HG03469 (cell line): ENCODE results near the gene BHMT2.

Experiments used
- ATAC-seq: cut with Tn5 transposase; IDR thresholded peaks from one replicate; pipeline ENCODE4 v1.9.1; 2021; ENCODE audit warnings: mild to moderate bottlenecking, moderate library complexity, moderate number of reproducible peaks; ENCODE audit not compliant: unreplicated experiment

Gene BHMT2, protein sequence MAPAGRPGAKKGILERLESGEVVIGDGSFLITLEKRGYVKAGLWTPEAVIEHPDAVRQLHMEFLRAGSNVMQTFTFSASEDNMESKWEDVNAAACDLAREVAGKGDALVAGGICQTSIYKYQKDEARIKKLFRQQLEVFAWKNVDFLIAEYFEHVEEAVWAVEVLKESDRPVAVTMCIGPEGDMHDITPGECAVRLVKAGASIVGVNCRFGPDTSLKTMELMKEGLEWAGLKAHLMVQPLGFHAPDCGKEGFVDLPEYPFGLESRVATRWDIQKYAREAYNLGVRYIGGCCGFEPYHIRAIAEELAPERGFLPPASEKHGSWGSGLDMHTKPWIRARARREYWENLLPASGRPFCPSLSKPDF

DNA sequence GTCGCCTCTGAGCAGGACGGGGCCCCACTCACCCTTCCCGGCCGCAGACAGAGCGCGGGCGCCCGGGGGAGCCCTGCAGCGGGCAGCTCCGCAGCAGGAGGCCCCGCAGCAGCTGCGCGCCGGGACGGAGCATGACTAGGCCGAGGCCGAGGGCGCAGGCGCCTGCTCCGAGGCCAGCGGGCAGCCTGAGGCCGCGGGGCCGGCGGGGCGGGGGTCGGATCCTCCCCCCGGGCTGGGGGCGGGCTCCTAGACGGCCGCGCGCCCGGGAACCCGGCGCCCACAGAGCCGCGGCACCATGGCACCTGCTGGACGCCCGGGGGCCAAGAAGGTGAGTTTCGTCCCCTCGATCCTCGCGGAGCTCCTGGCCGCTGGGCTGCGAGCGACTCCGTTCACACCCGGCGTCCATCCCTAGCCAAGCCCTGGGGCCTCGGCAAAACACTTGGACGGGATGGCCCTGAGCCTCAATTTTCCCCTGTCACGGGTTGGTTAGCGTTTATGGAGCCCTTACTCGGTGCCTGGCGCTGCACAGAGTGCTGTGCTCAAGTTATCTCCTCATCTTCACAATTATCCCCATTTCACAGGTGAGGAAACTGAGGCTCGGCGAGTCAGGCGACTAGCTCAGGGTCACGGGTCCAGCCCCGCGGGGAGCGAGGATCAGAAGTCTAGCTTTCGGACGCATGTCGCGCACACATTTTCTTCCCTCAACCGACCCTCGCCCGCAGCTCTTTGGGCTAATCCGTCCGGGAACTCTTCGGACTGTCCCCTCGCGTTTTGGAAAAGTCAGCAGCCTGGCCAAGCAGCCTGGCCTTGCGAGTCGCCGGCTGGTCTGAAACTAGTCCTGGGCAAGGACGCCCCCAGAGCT lies at the start of gene BHMT2, which contains the start of gene DMGDH:
BHMT2 (plus strand) TSS at position 280 of the 862 bp plus-strand sequence; CDS start at position 296, 16 bp downstream.
DMGDH (minus strand) TSS at position 187 of the 862 bp plus-strand sequence; CDS start at position 133, 54 bp downstream.
- ATAC-seq = no peak

DNA sequence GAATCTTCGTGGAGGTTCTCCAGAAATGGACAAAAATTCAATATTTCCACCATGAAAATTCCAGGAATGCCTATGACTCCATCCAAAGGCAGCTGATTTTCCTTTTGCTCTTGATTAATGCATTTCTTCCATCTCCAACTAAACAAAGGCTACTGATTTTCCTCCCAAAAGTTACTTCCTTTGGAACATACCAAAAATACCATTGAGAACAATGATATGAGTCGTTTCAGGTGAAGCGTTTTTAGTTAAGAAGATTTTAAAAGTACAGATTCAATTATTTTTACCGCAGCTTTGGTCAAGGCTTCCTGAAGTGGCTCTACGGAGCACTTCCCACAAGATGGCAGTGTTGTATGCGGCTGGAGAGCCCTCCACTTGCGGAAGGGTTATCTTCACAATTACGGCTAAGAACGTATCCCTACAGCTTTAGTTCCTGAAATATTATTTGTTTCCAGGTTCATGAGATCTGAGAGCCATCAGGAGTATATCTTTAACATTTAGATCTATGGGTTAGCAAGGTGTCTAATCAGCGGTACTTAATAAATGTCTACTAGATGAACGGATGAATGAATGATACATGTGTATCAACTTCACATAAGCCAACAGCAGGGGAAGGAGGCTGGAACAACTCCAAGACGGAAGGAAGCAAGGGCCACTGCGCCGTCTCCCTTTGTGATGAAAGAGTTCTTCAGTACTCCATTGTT lies 48.6 kb upstream of the BHMT2 start:
- no peak for ATAC-seq

DNA sequence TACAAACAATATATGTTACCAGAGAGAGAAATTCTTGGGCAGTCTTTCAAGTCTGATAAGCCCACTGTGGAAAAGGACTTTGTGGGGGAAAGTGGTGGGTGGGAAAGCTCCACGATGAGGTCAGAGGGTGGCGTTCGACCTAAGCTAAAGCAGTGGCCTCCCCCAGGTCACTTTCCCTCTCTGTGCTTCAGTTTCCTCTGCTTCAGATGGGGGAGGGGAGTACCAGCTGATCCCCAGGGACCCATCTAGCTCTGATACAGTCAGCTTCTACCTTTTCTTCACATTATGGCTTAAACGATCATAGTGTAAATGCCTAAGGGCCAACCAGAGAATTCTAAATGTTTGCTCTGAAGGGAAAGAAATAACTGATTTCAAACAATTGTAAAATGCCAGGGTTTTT lies 47.8 kb upstream of the BHMT2 start:
- no peak for ATAC-seq

DNA sequence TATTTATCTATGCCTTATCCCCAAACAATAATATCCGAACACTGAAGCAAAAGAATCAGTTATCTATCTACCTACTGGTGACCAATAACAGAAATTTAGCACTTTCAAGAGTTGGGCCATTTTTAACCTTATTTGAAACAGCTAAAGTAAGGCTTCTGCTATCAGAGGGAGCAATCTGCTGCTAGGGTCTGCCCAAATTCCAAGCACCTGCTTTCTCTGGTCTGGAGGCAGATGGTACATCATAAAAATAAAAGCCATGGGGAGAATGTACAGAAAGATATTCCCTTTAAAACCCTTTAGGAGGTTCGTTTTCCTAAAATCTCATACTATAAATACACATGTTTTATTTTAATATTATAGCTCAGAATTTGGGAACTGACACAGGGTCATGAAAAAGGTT lies 46.8 kb upstream of the BHMT2 start:
- ATAC-seq = no peak

DNA sequence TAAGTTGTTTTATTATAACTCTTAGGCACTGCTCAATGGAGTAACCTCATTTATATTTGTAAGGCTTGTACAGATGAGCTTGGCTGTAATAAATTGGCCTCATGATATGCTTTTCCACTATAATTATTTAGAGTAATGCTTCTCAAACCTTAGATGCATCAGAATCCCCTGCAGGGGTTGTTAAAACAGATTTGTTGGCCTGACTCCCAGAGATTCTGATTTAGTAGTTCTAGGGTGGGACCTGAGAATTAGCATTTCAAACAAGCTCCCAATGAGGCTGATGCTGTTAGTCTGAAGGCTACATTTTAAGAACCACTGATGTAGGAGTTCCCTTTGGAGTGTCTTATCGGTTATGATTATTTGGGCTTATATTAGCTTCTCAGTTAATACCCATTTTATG lies 46.2 kb upstream of the BHMT2 start:
- ATAC-seq = no peak

DNA sequence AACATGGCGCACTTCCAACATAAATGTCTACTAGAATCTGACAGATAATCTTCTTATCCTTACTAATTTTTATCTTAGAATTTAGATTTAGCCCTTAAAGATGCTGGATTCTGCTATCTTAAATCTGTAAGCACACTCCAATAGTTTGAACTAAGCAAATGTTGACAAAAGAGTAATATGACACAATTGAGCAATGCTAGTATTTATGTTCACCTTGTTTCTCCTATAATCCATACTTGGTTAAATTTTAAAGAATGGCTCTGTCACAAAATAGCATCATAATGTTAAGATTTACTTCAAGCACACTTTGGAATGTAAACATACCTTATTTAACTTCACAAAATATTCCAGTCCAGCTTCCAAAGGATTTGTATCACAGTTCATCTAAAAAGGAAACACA lies 45.6 kb upstream of the BHMT2 start:
- no peak for ATAC-seq

DNA sequence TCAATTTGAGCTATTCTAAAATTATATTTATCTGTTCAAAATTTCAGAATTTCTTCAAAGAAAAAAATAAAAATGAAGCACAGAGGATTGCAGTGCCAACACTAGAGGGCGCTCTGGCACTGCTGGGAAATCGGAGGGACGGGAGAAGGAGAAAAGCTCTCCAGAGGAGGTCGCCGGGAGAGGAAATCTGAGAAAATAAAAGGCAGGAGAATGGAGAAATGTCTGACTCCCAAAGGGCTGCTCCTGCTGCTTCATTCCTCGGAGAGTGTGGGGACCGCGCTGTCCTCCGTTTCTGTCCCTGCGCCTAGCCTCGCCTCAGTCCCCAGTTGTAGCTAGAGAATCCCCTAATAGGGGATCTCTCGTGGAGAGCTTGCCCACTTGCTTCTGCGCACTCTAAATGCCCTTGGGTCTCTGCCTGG lies 44.5 kb upstream of the BHMT2 start:
- no peak for ATAC-seq

DNA sequence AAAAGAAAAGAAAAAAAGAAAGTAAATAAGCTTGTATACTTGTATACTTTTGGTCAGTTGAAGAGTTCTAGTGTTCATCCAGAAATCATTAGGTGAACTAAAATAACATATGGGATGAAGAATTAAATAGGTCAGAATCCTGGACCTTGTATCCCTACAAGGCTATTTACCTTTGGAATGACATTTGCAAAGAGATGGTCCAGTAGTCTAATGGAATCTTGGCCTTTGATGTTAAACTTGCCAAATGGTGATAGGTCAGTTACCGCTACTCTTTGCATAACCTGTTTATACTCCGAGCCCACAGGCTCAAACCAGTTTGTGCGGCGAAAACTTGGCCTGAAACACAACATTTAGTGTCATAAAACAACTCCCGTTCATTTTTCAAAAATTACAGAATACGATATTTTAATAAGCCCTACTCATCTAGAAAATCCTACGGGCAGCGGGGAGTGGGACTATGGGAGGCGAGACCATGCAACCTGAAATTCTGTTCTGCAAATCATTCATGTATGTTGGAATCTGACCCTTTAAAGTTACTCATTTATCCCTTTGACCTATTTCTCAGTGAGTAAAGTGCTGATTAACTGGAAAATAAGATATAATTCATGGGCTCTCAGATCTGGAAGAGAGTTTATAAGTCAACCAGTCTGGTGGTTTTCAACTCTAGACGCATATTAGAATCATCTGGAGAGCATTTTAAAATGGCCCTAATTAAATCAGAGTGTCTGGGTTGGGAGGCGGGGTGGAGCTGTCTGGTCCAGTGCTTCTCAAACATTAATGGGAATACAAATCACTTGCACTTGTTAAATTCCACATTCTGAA lies 38.7 kb upstream of the BHMT2 start:
- ATAC-seq = no peak

DNA sequence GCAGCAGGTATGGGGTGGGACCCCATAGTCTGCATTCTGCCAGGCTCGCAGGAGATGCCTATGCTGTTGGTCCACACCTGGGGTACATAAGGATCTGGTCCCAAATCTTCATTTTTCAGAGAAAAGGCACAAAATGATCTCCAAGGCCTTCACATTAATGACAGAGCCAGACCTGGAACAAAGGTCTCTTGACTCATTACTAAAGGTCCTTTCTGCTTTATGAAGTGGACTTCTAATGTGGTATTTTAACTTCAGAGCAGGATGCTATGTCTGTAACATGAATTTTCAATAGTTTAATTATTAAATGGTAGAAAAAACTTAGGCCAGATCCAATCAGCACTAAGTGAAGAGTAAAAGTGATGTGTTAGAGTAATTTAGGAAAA lies 38.1 kb upstream of the BHMT2 start:
- no peak for ATAC-seq

DNA sequence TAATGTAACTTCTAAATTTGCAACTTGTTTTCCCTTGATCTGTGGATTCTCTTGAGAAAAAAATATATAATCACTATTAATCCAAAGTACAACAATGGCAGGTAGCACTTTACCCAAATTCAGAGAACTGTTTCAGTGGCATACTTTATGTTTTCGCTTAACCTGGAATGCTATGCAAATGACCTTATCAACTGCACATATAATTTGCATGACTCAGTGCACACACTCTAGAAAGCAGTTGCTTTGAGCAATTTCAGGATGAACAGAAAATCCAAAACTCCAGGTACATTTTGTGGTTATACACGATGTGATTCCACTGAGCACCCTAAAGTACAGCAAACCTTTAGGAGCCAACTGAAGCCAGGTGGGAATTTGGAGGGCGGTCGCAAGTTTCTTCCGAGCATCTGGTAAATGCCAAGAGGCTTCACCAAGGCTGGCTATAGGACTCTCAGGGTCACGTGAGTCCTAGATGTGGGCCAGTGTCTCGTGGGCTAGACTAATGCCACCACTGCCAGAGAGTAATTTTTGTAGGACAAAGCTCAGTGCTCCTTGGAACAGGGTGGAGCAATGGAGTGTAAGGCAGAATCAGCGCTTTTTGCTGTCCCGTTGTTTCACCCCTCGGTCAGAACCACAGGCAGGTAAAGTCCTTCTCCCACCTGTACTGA lies 37.4 kb upstream of the BHMT2 start:
- no peak for ATAC-seq

DNA sequence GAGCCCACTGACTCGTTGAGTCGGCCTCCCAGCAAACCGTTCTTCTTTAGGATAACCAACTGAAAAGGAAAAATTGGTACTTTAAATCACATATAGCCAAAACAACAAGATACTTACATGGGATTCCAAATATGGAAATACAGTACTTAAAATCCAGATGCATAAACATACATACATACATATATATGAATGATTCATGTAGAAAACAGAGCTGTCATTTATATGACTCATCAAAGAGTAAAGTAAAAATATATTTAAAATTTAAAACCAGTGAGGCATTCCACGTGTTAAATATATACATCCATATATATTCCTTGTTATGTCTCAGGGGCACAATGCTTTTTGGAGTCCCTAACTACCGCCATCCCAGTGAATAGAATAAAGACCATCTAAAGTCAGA lies 36.8 kb upstream of the BHMT2 start:
- no peak for ATAC-seq

DNA sequence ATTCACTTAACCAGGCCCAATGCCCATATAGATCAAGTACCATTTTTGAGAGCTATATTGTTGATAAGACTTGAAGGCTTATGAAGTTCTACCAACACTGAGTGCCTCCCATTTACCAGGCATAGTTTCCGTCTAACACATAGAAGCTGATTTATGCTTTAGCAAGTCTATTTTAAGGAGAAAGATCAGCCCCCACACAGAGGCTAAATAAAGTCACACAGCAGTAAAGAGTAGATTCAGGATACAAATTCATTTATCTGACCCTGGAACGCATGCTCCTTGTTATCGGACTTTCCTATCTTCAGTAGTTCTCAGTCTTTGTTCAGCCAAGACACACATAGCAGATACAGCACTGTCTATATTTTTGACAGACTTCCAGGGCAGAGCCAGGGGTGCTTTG lies 34.3 kb upstream of the BHMT2 start:
- ATAC-seq = no peak

DNA sequence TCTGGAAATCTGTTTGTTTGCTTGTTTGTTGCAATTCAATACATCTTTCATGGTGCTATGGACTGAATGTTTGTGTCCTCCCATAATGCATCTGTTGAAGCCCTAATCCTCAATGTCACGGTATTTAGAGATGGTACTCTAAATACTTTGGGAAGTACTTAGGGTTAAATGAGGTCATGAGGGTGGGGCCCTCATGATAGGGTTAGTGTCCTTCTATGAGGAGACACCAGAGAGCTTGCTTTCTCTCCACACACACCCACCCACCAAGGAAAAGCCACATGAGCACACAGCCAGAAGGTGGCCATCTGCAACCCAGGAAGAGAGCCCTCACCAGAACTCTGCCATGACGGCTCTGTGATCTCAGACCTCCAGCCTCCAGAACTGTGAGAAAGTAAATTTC lies 32.8 kb upstream of the BHMT2 start:
- no peak for ATAC-seq

DNA sequence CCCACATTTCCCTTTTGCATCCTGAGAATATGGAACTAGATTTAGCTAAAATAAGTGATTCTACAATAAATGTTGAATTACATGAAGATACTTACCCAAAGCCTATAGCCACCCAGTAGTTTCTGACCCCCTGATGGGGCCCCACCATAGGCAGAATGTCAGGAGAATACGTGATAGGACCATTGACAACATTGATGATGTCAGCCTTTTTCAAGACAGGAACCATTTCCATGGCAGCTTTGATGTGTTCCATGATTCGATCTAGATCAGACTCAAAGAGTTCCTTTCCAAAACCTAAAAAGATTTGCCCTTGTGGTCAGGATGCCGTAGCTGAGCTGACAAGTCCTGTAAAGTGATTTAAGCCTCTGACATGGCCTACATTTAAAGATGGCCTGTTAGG lies 27.4 kb upstream of the BHMT2 start:
- no peak for ATAC-seq

DNA sequence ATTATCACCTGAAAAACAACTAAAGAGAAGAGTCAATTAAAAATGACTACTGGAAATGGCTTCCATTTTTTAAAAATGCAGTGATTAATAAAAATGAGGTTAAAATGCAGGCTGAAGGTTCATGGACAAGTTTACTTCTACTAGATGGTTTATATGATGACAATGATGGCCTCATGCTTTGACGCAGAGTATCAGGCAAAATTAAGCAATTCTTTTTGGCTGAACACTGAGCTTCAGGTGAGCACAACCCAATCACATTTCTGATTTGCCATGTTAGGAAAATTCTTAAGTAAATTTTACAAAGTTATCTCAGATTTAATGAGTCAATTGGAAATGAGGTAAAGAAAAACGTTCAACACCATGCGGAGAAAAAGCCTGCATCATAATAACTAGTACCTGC lies 22.4 kb upstream of the BHMT2 start:
- ATAC-seq = no peak

DNA sequence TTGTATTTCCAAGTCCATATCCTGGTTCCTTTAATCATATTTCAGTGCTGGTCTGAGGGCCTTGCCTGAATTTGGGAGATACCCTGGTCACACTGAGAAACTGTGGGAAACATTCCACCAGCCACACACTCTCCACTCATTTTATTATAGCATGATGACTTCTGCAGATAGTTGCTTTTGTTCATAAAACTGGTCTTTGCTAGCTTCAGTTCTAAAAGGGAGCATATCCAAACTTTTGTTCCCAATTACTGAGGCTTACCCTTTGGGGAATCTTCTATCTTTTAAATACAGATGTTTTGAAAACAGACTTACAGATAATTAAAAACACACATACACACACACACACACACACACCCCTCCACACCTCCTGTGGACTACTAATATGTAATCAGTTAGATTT lies 21.1 kb upstream of the BHMT2 start:
- no peak for ATAC-seq

DNA sequence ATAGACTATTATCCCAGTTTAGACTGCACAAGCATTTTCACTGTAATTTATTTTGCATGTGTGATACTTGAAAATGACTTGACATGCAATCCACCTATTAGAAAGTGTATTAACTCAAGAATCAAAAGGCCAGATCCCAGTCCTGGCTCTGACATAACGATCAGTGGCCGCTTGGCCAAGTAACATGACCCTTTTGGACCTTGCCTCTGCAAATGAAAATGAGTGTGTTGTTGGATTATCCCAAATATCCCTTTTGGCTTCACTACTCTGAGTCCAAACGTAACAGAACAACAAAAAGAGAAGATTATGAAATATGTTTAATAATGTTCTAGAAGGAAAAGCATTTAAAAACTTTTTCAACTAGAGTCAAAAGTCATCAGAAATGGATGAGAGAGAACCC lies 19.1 kb upstream of the BHMT2 start:
- no peak for ATAC-seq

DNA sequence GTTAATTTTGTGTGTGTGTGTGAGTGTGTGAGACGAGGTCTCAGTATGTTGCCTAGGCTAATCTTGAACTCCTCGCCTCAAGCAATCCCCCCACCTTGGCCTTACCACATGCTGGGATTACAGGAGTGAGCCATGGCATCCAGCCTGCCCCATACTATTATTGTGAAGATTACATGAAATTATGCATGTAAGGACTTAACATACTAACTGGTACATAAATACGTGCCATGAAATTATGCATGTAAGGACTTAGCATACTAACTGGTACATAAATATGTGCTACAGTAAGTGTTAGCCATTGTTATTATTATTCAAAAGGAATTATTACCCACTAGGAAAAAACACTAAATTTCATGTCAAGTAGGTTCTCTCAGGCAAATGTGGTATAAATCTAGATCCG lies 16.2 kb upstream of the BHMT2 start:
- no peak for ATAC-seq

DNA sequence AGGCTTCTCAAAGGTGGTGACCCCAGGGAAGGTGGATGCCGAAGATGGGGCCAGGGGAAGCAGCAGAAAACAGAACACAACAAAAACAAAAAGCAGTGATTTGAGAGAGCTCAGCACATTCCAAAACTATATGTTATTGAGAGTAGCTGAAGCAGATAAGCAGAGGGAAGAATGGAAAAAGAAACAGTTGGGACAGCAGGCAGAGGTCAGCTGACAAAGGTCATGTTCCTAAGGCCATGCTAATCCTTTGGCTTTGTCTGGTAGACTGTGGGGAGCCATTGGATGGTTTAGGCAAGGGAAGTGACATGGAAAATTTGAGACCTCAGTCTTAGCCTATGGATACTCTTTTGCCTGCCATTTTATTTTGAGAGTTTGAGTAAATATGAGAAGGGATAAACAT lies 14.6 kb upstream of the BHMT2 start:
- no peak for ATAC-seq

DNA sequence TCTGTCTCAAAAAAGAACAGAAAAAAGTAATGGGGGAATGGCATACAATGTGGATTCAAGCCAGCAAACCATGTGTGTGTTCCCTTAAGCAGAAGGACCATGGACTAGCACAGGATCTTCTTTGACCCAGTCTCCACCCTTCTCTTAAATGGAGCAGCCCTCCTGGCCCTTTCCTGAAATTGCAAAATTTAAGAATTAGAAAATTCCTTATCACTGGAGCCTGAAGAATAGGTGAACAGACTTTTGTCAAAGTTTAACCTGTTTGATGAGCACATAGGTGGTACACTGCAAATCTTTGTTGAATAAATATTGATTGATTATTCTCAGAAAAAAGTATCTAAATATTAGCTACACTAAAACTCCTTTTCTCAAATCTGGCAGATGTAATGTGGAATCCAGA lies 12.7 kb upstream of the BHMT2 start:
- no peak for ATAC-seq
